Esophagus muscularis mucosa (tissue), 4 donors: ENCODE data around the gene GPR55. TPM values are rescaled to one million over a fixed set of nuclear protein-coding genes. Genes with fewer than 3 reads are reported as not detected.

Experiments
- DNase-seq: peaks from one replicate; pipeline ENCODE4 v3.0.0-alpha.2; 2017; ENCODE audit errors: extremely low spot score
- H3K27ac ChIP-seq, 4 donors: fragments of 200-600 bp; sonication (generic); replicated peaks in 1 of 4; 1 replicate in 3 of 4; 2 replicates in 1 of 4; pipeline ENCODE4 v1.5.1; 2016 to 2019; ENCODE audit warnings: mild to moderate bottlenecking in 1 of 4
- H3K27me3 ChIP-seq, 4 donors: fragments of 200-600 bp; sonication (generic); one replicate each; pipeline versions ENCODE4 v1.5.1 to v1.6.0; 2016 to 2019
- H3K36me3 ChIP-seq, 4 donors: fragments of 200-600 bp; sonication (generic); one replicate each; pipeline ENCODE4 v1.5.1; 2016 to 2019
- H3K4me1 ChIP-seq, 4 donors: fragments of 200-600 bp; sonication (generic); one replicate each; pipeline ENCODE4 v1.5.1; 2016 to 2019
- H3K4me3 ChIP-seq, 4 donors: fragments of 200-600 bp; sonication (generic); 1 replicate in 2 of 4; 2 replicates in 2 of 4; pipeline ENCODE4 v1.5.1; 2016 to 2019; ENCODE audit warnings: mild to moderate bottlenecking in 4 of 4, moderate library complexity in 1 of 4
- H3K9me3 ChIP-seq, 4 donors: fragments of 200-600 bp; sonication (generic); 1 replicate in 3 of 4; 2 replicates in 1 of 4; pipeline ENCODE4 v1.5.1; 2016 to 2019
- EP300 ChIP-seq: sonication (generic); formaldehyde crosslinking; IDR thresholded peaks from one replicate; pipeline ENCODE4 v1.6.1; 2017; ENCODE audit warnings: antibody characterized with exemption
- POLR2A ChIP-seq: fragments of 450-650 bp; IDR thresholded peaks from one replicate; pipeline ENCODE4 v1.6.1; 2017; ENCODE audit warnings: antibody characterized with exemption, moderate library complexity, mild to moderate bottlenecking, low read depth
- POLR2AphosphoS5 ChIP-seq, 2 donors: sonication (generic); formaldehyde crosslinking; IDR thresholded peaks; one replicate each; pipeline ENCODE4 v1.6.1; 2017; ENCODE audit warnings: antibody characterized with exemption in 2 of 2
- WGBS: methylation state at CpG from one replicate; pipeline ENCODE4 v1.1.5; 2018; 5-methylcytosine and 5-hydroxymethylcytosine counted together
- intact Hi-C: fragments of 100-400 bp; cut with DNase I; formaldehyde crosslinking; loops from one replicate; pipeline ENCODE4 v1.15.1; 2023
- total RNA-seq, 4 donors: library from RNA; depleted of rRNA; stranded (reverse); fragments of >200 nt; gene quantifications; one replicate each; pipeline versions ENCODE4 v1.1.0 to v1.2.1, GENCODE V29; 2016
- TF ChIP-seq, protein P1 (sequence below), 3 experiments: fragments of 200-600 bp in 2 of 3; fragments of 450-650 bp in 1 of 3; sonication (generic) in 2 of 3; IDR thresholded peaks; one replicate each; pipeline ENCODE4 v1.5.1; 2017 to 2019; ENCODE audit warnings: antibody characterized with exemption in 3 of 3, mild to moderate bottlenecking in 2 of 3, moderate library complexity in 1 of 3

Gene GPR55
- total RNA-seq, 4 donors from 2014 or later = 0.29 to 0.42 TPM; not detected in 2

DNA sequence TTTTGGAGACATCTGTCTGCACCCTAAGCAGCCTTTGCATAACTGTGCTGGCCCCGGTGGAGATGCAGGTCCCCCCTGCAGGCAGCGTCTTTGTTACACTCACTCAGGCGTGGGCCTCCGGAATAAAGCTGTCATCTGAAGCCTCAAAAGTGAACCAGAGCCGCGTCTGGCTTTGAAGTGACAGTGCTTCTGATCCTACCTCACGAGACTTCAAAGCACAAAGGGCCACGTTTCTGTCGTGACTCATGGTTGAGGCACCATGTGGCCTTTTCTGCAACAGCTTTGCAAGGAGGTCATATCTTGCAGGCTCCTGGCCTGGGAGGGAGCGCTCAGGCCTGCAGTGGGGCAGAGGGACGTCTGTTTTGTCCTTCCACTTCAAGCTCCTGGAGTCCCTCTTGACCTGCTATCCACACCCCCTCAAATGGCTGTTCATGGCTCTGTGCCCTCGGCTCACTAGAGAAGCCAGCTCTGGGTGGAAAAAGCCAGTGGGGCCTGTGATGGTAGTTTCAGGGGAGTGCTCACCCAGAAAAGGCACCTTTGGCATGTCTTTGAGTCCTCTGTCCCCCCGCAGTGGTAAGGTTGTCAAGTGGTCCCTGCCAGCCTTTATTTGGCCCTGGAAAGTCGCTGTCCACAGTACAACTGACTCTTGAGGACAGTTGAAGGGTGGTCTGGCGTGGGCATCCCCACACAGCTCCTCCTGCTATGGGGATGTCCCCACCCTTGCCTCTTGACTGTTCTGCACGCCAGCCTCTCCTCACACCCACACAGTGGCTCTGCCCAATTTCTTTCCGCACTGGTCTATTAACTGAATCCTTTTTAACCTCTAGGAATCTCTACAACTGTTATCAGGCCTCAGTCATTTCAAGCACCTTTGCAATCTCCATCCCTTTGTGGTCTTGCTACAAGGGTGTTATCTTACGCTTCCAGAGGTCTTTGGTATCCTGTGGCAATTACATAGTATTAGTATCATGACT lies 19.3 kb downstream of the GPR55 start:
- Histone ChIP-seq H3K4me3 (no peak overlapping the region), H3K27ac (no peak overlapping the region), H3K4me1 (peaks cover 0 to 5% (median 0%) of the 10 kb centered on the region in 4 donors), H3K36me3 (no peaks in the 10 kb centered on the region), H3K27me3 (peaks cover 0 to 8% (median 0%) of the 10 kb centered on the region in 4 donors), H3K9me3 (no peaks in the 10 kb centered on the region)
- no peak for TF ChIP-seq EP300
- TF ChIP-seq POLR2AphosphoS5 (IDR thresholded peaks at IDR 0.05) = no peak
- TF ChIP-seq, protein P1, sequence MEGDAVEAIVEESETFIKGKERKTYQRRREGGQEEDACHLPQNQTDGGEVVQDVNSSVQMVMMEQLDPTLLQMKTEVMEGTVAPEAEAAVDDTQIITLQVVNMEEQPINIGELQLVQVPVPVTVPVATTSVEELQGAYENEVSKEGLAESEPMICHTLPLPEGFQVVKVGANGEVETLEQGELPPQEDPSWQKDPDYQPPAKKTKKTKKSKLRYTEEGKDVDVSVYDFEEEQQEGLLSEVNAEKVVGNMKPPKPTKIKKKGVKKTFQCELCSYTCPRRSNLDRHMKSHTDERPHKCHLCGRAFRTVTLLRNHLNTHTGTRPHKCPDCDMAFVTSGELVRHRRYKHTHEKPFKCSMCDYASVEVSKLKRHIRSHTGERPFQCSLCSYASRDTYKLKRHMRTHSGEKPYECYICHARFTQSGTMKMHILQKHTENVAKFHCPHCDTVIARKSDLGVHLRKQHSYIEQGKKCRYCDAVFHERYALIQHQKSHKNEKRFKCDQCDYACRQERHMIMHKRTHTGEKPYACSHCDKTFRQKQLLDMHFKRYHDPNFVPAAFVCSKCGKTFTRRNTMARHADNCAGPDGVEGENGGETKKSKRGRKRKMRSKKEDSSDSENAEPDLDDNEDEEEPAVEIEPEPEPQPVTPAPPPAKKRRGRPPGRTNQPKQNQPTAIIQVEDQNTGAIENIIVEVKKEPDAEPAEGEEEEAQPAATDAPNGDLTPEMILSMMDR (IDR thresholded peaks at IDR 0.05) = no peak
- no peak for TF ChIP-seq POLR2A
- intact Hi-C loops = no loop called here
- 82% methylated on average over 18 of the region's 18 CpGs for WGBS
- DNase-seq = no peak

DNA sequence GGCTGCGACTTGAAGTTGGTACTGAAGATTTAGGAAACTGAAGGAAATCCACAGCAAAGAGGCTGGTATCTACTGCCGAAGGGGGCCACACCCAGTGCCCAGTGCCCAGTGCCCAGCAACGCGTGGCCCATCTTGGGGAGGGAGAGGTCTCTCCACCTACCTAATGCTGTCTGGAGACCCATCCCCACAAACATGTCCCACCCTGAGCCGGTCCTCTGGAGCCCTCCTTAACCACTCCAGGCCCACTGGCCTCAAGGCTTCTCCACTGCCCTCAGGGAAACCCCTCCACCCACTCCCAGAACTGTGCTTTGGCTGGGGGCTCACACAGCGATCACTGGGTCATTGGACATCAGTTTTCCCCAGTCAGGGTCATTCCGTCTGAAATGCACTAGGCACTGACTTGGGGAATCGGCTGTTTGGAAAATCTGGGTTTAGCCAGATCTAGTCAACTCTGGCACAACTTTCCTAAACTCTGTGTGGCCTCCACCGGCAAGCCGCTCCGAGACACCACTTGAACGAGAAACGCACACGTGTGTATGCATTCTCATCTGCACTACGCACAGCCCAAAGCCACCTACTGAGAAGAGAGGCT lies 20.1 kb downstream of the GPR55 start:
- Histone ChIP-seq H3K27ac (no peak overlapping the region), H3K27me3 (peaks cover 0 to 8% (median 0%) of the 10 kb centered on the region in 4 donors), H3K4me3 (no peak overlapping the region), H3K9me3 (no peaks in the 10 kb centered on the region), H3K36me3 (no peaks in the 10 kb centered on the region), H3K4me1 (peaks cover 0 to 5% (median 0%) of the 10 kb centered on the region in 4 donors)
- TF ChIP-seq POLR2AphosphoS5 (IDR thresholded peaks at IDR 0.05) (no peak), POLR2A (no peak), EP300 (no peak)
- TF ChIP-seq, protein P1 (IDR thresholded peaks at IDR 0.05) = no peak
- no peak for DNase-seq
- intact Hi-C loops = no loop called here
- 85% methylated on average over 10 of the region's 15 CpGs for WGBS

DNA sequence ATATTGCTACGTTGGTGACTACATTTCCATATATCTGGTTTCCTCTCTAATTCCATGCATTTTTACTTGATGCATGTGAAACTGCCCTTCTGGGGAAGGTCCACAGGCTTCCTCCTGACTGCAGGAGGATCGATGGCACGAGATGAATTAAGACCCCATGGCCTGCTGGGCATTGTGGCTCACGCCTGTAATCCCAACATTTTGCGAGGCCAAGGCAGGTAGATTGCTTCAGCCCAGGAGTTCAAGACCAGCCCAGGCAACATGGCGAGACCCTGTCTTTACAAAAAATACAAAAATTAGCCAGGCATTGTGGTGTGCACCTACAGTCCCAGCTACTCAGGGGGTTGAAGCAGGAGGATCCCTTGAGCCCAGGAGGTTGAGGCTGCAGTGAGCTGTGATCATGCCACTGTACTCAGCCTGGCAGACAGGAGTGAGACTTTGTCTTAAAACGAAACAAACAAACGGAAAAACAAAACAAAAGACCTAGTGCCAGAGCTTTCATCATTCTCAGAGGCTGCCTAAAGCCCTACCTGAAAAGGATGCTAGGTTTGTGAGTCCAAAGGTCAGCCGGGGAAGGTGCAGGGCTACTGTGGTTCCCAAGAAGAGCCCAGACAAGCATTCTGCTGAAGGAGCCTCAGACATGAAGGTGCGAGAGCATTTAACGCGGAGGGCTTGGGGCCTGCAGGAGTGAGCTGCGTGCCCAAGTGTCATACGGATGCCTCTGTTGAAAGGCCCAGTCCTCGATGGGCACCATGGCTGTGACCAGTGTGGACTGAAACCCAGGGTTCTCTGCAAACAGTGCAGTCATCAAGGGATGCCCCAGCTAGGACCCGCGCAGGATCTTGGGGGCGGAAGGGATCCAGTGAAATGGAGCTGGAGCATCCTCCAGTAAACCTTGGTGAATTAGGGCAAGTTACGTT lies 21.6 kb downstream of the GPR55 start:
- Histone ChIP-seq H3K9me3 (no peaks in the 10 kb centered on the region), H3K27me3 (peaks cover 0 to 8% (median 0%) of the 10 kb centered on the region in 4 donors), H3K4me3 (no peak overlapping the region), H3K4me1 (no peaks in the 10 kb centered on the region), H3K27ac (no peak overlapping the region), H3K36me3 (no peaks in the 10 kb centered on the region)
- intact Hi-C loops = no loop called here
- TF ChIP-seq, protein P1 (IDR thresholded peaks at IDR 0.05) = no peak
- TF ChIP-seq POLR2A (no peak), EP300 (no peak), POLR2AphosphoS5 (IDR thresholded peaks at IDR 0.05) (no peak)
- WGBS = 88% methylated on average over 18 of the region's 19 CpGs
- no peak for DNase-seq

DNA sequence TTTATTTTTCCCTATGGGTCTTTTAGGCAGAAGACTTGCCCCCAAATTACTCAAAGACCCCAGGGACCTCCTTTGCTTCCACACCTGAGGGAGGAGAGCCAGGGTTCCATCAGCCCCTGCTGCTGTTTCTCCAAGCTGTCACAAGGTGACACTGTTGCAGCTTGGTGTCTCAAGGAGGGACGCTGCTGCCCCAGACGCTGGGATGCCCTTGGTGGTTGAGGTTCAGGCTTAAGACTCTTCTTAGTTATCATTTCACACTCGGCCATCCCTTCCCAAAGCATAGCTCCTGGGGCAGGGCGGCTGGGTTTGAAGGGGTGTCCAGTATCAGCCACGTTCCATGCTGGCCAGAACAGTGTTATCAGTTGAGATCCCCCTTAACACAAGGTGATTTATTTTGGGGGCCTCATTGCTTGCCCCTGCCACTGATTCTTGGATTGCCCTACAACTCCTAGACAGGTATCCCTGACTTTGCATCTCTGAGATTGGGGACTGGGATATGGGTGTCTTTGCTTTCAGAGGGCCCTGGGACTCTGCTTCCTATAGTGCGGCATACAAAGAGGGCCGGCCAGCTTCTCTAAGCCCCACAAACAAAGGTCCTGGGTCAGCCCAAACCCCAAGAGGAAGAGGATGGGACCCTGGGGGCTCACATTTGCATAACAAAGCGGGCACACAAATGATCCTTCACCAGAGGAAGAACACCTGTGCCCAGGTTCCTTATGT lies 22.7 kb downstream of the GPR55 start:
- 37% methylated on average over 4 of the region's 8 CpGs for WGBS
- intact Hi-C loops = no loop called here
- Histone ChIP-seq H3K36me3 (no peaks in the 10 kb centered on the region), H3K27me3 (peaks cover 0 to 8% (median 0%) of the 10 kb centered on the region in 4 donors), H3K9me3 (no peaks in the 10 kb centered on the region), H3K4me3 (no peak overlapping the region), H3K4me1 (no peaks in the 10 kb centered on the region), H3K27ac (no peak overlapping the region)
- TF ChIP-seq, protein P1 (IDR thresholded peaks at IDR 0.05) = peak; percentile 22 to 40 (median 32)
- no peak for TF ChIP-seq POLR2A
- DNase-seq = no peak
